NCI-H82 treated with DMSO at 0.1 percent for 48 hours (cell line): ENCODE data around the gene GLRX5.
"Not testable (repeated sequence)": the region's sequence is repeated elsewhere in the genome, so short reads cannot be mapped to it uniquely, and the experiment has no call there.

Source experiments
- DNase-seq: peaks from one replicate; lab custom pipeline; 2025; ENCODE audit not compliant: unreplicated experiment; lab: John Stamatoyannopoulos, UW

The GLRX5 gene

GRCh38 chr14:95549656-95550585 lies 15.1 kb downstream of the GLRX5 start:
- DNase-seq: no peak

- no peak for DNase-seq
Observed at GRCh38 chr14:95551435-95551834, 16.6 kb downstream of the GLRX5 start.

GRCh38 chr14:95553141-95553540 lies 18.3 kb downstream of the GLRX5 start:
- no peak for DNase-seq

- DNase-seq: no peak
Observed at GRCh38 chr14:95555053-95555452, 20.2 kb downstream of the GLRX5 start.

- DNase-seq: no peak
Observed at GRCh38 chr14:95557291-95557690, 22.4 kb downstream of the GLRX5 start.

GRCh38 chr14:95557832-95558231 lies 23.0 kb downstream of the GLRX5 start:
- no peak for DNase-seq

GRCh38 chr14:95559203-95559602 lies 24.4 kb downstream of the GLRX5 start:
- no peak for DNase-seq

- peak; percentile 70 for DNase-seq
Observed at GRCh38 chr14:95561001-95561412, 26.2 kb downstream of the GLRX5 start.

GRCh38 chr14:95562892-95563685 lies 28.2 kb downstream of the GLRX5 start:
- DNase-seq: no peak

- DNase-seq: no peak
Observed at GRCh38 chr14:95564060-95564459, 29.2 kb downstream of the GLRX5 start.

GRCh38 chr14:95569440-95569839 lies 34.6 kb downstream of the GLRX5 start:
- no peak for DNase-seq

GRCh38 chr14:95573313-95573712 lies 38.5 kb downstream of the GLRX5 start:
- no peak for DNase-seq

- DNase-seq: no peak
Observed at GRCh38 chr14:95575840-95576473, 41.1 kb downstream of the GLRX5 start.

GRCh38 chr14:95577067-95577800 lies 42.4 kb downstream of the GLRX5 start:
- no peak for DNase-seq

- no peak for DNase-seq
Observed at GRCh38 chr14:95577870-95578269, 43.0 kb downstream of the GLRX5 start.

GRCh38 chr14:95583836-95584617 lies 49.2 kb downstream of the GLRX5 start:
- DNase-seq: not testable (repeated sequence)

- peak; percentile 59 for DNase-seq
Observed at GRCh38 chr14:95585953-95586620, 51.2 kb downstream of the GLRX5 start.

- not testable (repeated sequence) for DNase-seq
Observed at GRCh38 chr14:95591182-95591581, 56.3 kb downstream of the GLRX5 start.
